Fibroblast of lung (primary cell): Measurements from ENCODE around the gene ZNF587.
"Not testable (repeated sequence)": the region's sequence is repeated elsewhere in the genome, so short reads cannot be mapped to it uniquely, and the experiment has no call there.

Source experiments
- EZH2 ChIP-seq: IDR thresholded peaks from 2 replicates; pipeline ENCODE4 v1.5.1; 2012; ENCODE audit warnings: low read length, control low read depth, mild to moderate bottlenecking; ENCODE audit errors: missing control alignments
- TF ChIP-seq, protein P1 (sequence below), 2 donors: IDR thresholded peaks in 1 of 2; conservative IDR thresholded peaks in 1 of 2; 1 replicate in 1 of 2; 2 replicates in 1 of 2; pipeline ENCODE4 v1.5.1; 2011 to 2012; ENCODE audit warnings: low read length in 2 of 2, control low read depth in 1 of 2, inconsistent platforms in 1 of 2, low read depth in 1 of 2, mild to moderate bottlenecking in 1 of 2

DNA sequence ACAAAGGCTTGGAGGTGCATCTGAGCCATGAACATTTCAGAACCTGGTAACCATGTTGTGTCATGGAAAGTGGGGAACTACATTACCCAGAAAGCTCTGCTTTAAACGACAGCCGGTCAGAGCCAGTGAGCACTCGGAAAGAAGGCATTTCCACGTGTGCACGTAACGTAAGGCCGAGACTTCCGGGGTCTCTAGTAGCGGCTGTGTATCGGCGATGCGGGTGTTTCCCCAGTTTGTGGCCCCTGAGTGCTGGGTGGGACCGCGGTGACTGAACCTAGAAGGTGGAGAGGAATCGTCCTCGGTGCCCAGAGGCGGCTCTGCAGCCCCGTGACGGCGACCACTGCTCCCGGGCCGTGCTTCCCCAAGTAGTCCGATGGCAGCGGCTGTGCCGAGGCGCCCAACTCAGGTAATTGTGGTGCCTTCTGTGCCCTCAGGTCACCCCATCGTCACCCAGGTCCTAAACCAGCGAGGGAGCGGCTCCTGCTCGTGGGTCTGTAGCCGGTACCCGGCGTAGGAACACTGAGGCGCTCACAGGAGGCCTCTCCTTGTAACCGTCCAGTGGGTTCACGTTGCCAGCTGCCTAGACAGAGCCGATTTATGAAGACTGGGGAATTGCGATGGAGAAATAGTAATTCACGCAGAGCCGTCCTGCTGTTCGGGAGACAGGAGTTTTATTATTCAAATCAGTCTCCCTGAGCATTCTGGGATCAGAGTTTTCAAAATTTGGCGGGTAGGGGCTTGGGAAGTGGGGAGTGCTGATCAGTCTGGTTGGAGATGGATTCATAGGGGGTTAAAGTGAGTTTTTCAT, at the start of gene ZNF587:
- TF ChIP-seq, protein P1, sequence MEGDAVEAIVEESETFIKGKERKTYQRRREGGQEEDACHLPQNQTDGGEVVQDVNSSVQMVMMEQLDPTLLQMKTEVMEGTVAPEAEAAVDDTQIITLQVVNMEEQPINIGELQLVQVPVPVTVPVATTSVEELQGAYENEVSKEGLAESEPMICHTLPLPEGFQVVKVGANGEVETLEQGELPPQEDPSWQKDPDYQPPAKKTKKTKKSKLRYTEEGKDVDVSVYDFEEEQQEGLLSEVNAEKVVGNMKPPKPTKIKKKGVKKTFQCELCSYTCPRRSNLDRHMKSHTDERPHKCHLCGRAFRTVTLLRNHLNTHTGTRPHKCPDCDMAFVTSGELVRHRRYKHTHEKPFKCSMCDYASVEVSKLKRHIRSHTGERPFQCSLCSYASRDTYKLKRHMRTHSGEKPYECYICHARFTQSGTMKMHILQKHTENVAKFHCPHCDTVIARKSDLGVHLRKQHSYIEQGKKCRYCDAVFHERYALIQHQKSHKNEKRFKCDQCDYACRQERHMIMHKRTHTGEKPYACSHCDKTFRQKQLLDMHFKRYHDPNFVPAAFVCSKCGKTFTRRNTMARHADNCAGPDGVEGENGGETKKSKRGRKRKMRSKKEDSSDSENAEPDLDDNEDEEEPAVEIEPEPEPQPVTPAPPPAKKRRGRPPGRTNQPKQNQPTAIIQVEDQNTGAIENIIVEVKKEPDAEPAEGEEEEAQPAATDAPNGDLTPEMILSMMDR (conservative IDR thresholded peaks at IDR 0.05 in 1 of 2, IDR thresholded peaks at IDR 0.05 in 1 of 2; ENCODE audit: low read depth in 1 of 2, low read length in 2 of 2), result not testable (repeated sequence)
- TF ChIP-seq EZH2, result not testable (repeated sequence)
